CD4-positive, alpha-beta T cell treated with Interleukin-6 for 4 hours (primary cell): ENCODE data around the gene SPA17.

Source experiments
- DNase-seq: peaks from one replicate; pipeline ENCODE4 v3.0.0-alpha.2; 2020; ENCODE audit warnings: mixed read lengths

Gene SPA17

GRCh38 chr11:124663861-124664260 lies 9.8 kb upstream of the SPA17 start:
- no peak for DNase-seq

DNA sequence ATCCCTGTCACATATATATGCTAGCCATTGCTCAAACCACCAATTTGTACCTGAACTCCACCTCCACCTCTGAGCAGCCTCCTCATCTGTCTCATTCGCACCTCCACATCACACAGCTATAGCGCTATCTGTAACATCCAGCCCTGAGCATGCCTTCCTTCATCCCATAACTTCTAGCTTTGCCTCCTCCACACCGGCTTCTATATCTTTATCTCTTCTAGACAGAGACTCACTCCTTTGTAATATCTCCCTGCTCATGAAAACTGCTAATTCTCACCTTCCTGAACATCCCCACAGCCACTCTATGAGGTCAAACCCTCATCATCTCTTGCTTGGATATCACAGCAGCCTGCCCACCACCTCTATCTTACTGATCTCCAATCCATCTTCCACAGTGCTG lies 6.1 kb upstream of the SPA17 start:
- DNase-seq: no peak

DNA sequence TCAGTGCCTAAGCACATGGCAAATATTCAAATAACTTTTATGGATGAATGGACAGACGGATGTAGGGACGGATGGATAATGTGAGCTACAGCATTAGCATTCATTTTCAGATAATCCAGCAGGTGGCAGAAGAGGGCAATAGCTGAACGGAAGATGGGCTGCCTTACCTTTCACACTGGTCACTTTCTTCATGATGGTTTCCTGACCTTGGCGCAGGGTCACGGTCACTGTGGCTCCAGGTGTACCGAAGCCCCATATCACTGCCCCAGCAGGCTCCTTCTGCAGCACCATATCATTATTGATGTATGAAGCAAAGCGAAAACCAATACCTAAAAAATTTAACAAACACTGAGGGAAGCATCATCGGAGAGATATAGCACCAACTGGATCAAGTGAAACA lies 4.5 kb upstream of the SPA17 start:
- peak; percentile 56 for DNase-seq

DNA sequence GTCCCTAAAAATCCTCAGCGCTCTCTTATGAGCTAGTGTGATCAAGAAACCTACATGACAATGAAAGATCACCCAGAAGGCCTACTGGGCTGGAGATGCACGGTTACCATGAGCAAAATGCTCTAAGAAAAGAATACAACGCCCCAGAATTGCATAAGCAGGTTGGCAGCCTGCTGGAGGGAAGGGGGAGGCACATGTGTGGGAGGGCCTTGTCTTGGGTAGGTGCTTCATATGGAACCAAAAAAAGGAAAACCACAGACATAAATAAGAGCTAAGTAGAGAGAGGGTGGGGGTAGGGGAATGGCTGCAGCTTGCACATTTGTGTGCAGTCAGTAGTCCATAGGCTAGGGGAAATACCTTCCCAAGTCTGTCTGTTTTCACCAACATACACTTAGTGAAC lies 3.0 kb upstream of the SPA17 start:
- peak; percentile 65 for DNase-seq

GRCh38 chr11:124672536-124673215 lies 1.0 kb upstream of the SPA17 start:
- DNase-seq: no peak

- no peak for DNase-seq
Measured at GRCh38 chr11:124674168-124674517, 439 bp downstream of the SPA17 start.

- DNase-seq: no peak
Measured at GRCh38 chr11:124674571-124674970, 867 bp downstream of the SPA17 start.

DNA sequence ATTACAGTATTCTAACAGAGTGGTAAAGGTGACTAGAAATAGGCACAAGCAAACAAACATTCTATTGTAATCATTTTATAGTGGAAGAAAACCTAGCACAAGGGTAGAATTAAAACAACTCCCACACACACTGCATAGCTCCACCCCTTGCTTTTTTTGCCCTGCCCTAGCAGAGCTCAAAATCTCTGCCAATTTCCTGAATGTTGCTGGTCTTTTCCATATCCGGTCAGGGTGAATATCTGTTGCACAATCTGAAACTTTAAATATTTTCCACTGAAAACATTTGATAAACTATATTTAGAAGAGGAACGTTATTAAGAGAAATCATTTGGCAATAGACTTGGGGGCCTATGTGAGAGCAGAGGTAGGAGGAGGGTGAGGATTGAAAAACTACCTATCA lies 2.7 kb downstream of the SPA17 start:
- no peak for DNase-seq

DNA sequence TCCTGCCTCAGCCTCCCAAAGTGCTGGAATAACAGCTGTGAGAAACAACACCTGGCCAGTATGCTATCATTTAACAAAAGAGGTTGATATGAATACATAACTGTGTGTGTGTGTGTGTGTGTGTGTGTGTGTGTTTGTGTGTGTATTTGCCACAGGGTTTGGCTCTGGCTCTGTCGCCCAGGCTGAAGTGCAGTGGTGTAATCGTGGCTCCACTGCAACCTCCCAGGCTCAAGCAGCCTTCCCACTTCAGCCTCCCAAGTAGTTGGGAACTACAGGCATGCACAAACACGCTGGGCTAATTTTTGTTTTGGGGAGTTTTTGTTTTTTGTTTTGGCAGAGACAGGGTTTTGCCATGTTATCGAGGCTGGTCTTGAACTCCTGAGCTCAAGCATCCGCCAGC lies 4.7 kb downstream of the SPA17 start:
- DNase-seq: no peak

GRCh38 chr11:124681421-124681820 lies 7.7 kb downstream of the SPA17 start:
- no peak for DNase-seq

- no peak for DNase-seq
Measured at GRCh38 chr11:124682443-124682842, 8.7 kb downstream of the SPA17 start.

DNA sequence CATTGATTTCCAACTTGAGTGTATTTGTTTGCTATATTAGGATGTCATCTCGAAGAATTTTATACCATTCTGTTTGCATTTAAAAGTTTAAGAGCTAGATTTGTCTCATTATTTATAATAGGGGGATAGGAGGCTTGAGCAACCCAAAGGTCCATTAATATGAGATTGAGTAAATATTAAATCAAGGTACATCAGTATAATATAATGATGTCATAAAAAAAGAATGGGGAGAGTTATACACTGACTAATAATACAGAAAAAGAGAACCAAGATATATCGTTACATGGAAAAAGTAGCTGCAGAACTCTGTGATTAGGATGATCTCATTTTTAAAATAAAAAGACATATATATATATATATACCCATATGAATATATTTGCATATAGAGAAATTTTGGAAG lies 19.4 kb downstream of the SPA17 start:
- DNase-seq: no peak

DNA sequence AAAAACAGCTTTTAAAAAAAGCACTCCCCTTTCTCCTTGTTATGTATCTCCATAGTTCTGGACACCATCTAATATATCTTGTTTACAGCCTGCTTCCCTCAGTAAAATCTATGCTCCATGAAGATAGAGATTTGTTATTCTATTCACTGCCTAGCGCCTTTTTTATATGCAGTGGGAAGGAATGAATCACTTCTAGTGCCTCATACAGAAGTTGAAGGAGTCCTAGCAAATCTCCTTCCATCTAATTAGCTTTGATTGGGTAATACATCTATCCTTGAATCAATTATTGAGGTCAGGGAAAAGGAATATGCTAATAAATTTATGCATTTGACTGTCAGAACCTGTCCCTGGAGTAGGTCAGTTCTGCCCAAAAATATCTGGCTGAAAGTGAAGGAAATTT lies 25.8 kb downstream of the SPA17 start:
- DNase-seq: no peak

DNA sequence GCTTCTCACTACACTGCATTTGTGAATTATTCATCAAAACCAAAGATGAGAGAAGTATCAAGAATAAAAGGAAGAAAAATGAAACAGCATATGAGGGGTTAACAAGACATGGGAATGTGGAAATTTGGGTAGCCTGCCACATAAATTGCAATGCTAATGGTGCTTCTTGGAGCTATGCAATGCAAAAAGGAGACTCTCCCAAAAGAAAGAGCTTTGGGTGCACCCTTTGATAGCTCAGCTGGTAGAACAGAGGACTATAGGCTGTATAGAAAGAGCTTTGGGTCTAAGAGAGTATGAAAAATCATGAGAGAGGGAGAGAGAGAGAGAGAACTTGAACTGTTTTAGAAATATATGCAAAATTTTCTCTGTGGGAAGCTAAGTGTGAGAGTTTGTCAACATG lies 26.3 kb downstream of the SPA17 start:
- no peak for DNase-seq

- no peak for DNase-seq
Measured at GRCh38 chr11:124707829-124708228, 34.1 kb downstream of the SPA17 start.

GRCh38 chr11:124712392-124712791 lies 38.7 kb downstream of the SPA17 start:
- no peak for DNase-seq

DNA sequence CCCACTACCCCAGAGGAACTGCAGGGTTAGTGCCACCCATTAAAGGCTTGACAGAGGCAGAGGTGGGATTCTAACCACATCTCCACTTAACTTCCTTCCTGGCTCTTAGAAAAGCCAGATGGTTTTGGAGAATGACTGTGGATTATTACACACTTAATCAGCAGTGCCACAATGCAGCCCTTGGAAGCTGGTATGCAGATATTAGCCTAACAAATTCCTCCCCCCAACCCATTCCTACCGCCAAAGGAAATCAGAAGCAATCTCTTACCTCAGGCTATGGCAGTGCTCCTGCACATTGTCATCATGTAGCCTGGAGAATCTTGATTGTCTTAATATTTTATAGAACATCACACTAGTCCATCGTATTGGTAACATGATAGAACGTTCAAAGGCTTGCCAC lies 42.9 kb downstream of the SPA17 start:
- DNase-seq: no peak

- no peak for DNase-seq
Measured at GRCh38 chr11:124717421-124717785, 43.7 kb downstream of the SPA17 start.

GRCh38 chr11:124717786-124718651 lies 44.3 kb downstream of the SPA17 start:
- peak; percentile 37 for DNase-seq

- DNase-seq: no peak
Measured at GRCh38 chr11:124718801-124719200, 45.1 kb downstream of the SPA17 start.

GRCh38 chr11:124719534-124719933 lies 45.8 kb downstream of the SPA17 start:
- DNase-seq: no peak

DNA sequence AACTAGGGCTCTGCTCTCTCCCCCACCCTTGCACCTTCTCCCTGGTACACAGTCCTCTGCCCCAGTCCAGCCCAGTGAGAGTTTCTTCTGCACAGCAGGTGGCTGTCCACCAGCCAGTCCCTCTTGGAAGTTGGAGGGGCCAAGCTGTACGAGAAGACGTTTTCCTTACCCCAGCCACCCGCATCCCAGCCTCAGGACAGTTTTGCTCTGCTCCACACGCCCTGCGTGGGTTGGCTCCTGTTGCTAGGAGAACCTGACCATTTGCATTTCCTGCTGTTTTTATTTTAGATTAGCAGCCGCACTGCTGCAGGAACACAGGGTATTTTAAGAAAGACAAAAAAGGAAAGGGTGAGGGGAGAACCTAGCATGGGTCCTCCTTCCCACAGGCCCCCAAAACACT lies 48.5 kb downstream of the SPA17 start:
- DNase-seq: no peak

- no peak for DNase-seq
Measured at GRCh38 chr11:124724979-124725718, 51.4 kb downstream of the SPA17 start.

DNA sequence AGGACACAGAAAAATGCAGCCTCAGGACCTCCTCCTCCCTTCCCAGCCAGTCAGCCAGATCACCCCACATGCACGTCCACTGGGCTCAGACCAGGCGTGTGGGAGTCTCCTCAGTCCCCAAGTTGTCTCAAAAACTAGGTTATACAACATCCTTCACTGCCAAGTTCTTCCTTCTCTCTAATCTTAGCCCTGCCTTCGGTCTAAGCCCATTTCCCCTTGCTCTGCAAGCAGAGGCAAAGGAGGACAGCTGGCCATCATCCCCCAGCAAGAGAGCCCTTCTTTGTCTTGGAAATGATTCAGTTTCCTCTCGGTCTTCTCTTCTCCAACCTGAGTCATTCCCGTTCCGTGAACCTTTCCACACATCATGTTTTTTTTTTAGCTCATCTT lies 52.0 kb downstream of the SPA17 start:
- no peak for DNase-seq
